GM21576 (cell line): ENCODE measurements around the gene CACNA1I.

Experiments
- ATAC-seq: cut with Tn5 transposase; IDR thresholded peaks from one replicate; pipeline ENCODE4 v1.9.1; 2021; ENCODE audit warnings: mild to moderate bottlenecking, moderate library complexity; ENCODE audit not compliant: unreplicated experiment

Gene CACNA1I

DNA sequence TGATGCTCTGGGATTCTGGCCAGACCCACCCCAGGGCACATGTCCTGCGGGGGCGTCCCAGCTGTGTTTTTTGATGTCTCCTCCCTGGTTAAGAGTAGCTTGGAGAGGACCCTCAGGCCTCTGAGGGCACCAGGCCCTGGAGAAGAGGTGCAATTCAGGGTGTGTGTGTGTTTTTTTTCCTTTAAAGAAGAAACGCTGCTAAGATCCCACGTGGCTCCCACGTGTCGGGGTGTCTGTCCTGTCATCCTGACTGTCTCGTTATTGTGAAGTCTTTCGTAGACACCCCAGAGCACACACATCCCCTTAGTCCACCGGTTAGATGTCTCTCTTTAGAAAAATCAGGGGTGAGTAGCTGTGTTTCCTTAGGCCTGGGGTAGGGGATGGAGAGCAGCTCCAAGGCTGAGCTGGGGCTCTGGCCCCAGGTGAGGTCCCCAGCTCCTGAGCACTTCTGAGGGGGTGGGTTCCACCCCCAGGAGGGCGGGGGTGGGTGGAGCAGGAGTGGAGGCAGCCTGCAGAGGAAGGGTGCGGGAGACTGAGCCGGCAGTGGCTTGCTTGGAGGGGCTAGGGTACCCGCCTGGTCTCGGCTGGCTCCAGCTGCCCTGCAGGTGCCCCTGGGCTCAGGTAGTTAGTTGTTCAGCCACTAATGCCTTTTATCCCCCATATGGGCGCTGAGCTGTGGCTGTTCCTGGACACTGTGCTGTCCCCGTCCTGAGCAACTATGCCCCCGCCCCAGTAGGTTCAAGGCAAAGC lies 116.4 kb downstream of the CACNA1I start:
- ATAC-seq, result no peak

DNA sequence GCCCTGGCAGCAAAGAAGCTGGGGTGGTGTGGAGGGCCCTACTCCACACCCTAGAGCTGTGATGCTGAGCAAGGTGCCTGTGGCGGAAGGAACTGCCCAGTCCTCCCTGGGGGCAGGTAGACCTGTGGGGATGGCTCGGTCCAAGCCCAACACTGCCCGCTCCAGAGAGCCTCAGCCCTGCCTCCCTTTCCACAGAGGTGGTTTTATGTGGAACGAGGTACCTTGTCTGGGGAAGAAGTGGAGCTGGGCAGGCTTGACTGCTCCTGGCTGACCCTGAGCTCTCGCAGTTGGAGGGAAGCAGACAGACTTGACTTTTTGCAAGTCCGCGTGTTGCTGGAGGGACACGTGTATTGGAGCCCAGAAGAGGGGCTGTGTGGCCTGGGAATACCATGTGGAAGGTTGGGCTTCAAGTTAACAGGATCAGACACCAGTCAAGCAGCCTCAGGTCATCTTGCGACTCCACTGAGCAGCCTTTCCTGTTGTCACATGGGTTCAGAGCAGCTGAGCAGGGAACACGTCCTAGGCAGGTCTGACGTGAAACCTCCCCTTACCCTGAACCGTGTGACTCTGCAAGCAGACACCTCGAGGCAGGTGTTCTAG lies 117.7 kb downstream of the CACNA1I start:
- no peak for ATAC-seq

DNA sequence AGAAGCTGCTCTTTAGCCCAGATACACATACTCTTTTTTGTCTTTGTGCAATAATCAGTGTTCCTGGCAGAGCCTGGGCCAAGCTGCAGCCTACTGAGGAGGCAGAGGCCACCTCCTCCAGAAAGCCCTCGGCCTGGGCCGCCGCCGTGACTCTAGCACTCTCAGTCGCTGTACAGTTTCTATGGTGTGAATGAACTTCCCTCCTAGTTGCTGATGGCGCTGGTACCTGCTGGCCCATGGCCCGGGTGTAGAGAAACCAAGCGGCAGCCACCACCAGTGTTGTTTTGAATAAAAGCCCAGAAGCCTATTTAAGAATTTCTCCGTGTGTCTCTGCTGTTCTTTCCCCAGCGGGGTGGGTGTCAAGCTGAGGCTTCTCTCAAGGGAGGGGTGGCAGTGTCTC lies 118.9 kb downstream of the CACNA1I start:
- ATAC-seq, result no peak

DNA sequence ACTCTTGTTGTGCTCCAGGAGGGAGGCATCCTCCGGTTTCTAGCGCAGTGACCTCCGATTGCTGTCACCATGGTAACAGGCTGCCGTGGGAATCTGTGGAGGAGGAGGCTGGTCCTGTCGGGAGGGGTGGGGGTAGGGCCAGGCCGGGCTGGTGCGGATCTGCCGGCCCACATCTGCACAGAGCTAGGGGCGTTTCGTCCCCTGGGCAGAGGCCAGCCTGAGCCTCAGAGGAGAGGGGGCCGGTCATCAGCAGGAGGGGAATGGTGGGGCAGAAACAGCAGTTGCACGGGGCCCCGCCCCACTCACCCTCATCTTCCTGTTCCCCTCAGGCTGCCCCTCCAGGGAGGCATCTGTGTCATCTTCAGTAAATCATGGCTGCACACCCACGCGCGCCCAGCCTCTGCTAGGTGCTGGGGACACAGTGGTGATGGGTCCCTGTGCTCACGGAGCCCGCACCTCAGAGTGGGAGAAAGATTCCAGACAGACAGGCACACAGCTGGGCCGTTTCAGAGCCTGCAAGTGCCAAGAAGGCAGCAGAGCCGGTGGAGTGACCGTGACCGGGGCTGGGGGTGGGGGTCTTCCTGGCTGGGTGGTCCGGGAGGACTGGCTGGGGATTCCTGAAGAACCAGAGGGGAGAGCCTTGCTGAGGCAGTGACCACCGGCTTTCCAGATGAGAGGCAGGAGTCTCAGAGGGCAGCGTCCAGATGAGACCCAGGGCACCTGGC lies 120.5 kb downstream of the CACNA1I start:
- no peak for ATAC-seq

- no peak for ATAC-seq
Observed at GRCh38 chr22:39693943-39694500, 123.5 kb downstream of the CACNA1I start.

DNA sequence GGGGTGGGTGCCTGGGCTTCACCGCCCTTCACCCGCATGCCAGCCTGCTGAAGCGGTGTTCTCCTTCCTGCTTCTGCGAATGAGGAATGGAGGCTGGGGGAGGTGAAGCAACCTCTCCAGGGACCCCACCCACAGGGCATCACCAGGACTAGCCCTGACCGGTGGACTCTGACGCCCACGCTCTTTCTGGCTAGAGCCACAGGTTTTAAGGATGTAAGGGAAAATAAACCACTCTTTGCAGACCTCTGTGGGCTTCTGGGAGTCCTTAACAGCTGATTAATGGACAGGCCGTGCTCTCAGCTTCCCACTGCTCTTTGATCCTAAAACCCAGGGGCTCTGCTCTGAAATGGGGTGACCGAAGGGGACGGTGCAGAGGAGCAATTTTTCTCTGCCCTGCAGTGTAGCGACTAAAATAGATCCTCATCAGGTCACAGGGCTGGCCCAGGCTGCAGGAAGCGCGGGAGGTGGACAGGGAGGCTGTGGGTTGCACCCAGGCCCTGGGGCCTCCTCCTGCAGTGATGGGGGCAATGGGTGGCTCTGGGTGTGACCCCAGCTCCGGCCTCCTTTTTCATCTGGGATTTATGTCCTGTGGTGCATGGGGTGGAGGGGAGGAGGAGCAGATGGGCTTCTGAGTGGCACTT lies 127.4 kb downstream of the CACNA1I start:
- ATAC-seq, result no peak

DNA sequence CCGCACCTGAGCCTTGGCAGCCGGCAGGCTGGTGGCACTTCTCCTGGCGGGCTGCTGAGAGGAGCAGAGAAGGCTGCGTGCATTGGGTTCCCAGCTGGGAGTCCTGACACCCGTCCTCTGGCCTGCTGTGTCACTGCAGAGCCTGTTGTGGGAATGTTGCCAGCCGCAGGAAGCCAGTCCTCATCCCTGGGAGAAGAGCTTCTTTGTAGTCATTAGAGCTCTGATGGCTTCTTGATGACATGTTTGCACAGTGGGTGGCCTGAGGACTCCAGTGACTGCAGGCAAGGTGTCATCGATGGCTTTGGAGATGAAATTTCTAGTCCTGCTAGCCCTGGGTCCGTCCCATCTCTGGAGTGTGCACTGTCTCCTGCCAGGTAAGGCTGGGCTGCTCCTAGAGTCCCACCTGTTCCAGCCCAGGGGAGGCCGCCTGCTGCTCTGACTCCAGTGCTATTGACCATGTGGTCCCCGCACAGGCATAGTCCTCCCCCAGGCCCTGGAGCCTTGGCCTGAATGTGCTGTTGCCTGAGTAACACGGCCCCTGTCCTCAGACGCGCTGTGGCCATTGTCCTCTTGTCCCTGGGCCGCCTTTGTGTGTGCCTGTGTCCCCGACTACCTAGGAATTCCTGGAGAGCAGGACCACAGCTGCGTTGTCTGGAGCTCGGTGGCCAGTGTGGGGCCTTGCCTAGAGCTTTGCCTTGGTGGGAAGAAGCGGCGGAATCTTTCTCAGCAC lies 129.2 kb downstream of the CACNA1I start:
- no peak for ATAC-seq

- no peak for ATAC-seq
Observed at GRCh38 chr22:39700565-39700964, 130.0 kb downstream of the CACNA1I start.

- ATAC-seq, result no peak
Observed at GRCh38 chr22:39703091-39703490, 132.5 kb downstream of the CACNA1I start.

DNA sequence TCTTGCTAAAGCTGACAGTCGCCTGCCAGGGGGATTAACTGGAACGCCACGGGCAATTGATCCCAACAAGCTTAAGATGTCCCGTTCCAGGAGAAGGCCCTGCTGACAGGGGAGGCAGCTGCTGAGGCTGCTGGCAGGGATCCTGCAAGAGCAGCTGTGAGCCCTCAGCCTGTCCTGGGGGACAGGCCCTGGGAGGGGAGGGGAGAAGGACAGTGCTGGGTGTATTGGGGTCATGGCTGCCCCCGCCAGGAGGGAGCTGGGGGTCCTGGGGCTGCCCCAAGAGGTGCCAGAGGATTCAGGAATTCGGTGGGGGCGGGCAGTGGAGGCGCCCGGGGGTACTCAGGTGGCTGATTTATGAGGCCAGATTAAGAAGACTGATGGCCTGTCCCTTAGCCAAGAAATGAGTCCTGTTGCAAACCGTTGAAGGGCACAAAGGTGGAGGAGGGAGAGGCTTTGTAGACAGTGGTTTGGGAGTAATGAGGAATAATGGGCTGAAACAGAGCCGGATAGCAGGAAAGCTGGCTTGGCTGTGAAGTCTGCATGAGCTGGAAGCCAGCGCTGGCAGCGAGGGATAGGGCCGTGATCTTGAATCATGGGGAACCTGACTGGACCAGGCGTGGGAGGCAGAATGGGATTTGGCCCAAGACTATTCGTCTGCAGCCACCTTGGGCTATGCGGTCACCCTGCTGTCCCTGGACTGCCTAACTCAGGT lies 133.5 kb downstream of the CACNA1I start:
- no peak for ATAC-seq

DNA sequence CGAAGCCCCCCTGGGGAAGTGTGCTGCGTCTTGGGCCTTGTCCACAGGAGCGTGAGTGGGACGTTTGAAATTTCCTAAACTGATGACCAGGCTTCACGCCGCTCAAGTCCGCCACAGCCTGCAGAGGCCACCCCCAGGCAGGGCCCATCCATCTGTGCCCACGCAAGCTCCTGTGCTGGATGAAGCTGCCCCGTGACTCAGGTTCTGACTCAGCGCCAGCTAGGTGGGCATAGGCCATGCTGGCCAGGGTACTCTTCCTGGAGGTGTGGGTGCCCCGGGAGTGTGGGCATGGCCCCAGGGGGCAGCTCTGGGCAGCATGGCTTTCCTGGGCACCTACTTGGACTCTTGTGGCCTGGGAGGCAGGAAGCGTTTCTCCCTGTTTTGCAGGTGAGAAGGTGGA lies 134.8 kb downstream of the CACNA1I start:
- no peak for ATAC-seq

- no peak for ATAC-seq
Observed at GRCh38 chr22:39706376-39707140, 136.0 kb downstream of the CACNA1I start.

GRCh38 chr22:39707351-39707750 lies 136.8 kb downstream of the CACNA1I start:
- no peak for ATAC-seq

GRCh38 chr22:39707816-39708215 lies 137.3 kb downstream of the CACNA1I start:
- no peak for ATAC-seq

GRCh38 chr22:39710380-39711150 lies 140.0 kb downstream of the CACNA1I start:
- no peak for ATAC-seq

GRCh38 chr22:39712081-39712480 lies 141.5 kb downstream of the CACNA1I start:
- no peak for ATAC-seq

DNA sequence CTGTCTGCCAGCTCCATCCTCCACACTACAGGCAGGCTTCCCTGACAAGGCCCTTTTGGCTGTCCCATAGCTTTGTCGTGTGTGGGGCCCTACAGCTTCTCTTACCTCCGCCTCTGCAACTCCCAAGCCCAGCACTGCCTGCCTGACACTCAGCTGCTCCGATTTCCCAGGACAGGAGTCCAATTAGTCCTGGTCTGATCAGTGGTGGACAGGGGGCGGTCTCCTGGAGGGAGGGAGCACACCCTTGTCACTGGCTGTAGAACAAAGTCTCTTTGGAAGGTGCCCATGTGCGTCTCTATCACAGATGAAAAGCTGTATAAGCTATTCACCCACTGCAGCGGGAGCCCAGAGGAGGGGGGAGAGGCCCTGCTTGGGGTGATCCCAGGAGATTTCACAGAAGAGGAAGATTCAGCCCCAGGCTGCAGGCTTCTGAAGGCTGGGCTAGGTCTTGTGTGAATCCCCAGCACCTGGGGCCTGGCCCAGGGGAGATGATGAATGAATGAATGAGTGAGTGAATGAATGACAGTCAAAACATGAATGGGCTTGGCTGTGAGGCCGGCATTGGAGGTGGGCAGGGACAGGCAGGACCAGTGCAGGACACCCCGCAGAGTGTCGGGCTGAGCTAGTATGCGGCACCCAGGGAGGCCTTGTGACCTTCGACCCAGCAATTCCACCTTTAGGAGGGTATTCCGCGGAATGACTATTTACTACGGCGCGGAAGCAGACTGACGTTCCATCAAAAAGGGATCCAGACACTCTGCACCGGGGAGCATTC lies 142.4 kb downstream of the CACNA1I start:
- no peak for ATAC-seq

DNA sequence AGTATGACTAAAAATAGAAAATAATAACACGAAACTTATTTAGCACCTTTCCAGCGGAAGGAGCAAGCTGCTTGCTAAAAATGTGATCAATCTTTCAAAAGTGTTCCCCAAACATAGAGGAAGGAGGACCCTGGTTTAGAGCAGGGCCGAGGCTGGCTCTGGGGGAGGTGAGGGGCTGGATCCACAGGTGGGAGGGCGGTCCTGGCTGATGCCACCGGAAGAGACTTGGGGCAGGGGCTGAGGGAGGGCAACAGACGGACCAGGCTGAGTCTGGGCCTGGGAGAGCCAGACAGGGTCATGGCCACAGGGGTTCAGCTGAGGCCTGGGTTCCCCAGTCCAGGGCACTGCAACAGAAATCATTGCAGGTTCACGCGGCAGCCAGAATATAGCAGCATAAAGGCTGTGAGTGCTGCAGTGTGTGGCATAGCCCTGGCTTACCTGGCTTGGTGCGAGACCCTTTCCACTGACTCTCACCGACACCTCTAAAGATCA lies 143.3 kb downstream of the CACNA1I start:
- ATAC-seq, result no peak
